HG02973 (cell line): ENCODE measurements around the gene LTN1.

Source experiments
- ATAC-seq: cut with Tn5 transposase; IDR thresholded peaks from one replicate; pipeline ENCODE4 v1.9.1; 2021; ENCODE audit warnings: moderate library complexity; ENCODE audit not compliant: unreplicated experiment

Gene LTN1

GRCh38 chr21:28885853-28886177 lies 106.9 kb downstream of the LTN1 start:
- ATAC-seq, result no peak

GRCh38 chr21:28884976-28885852 lies 107.5 kb downstream of the LTN1 start:
- ATAC-seq, result peak; percentile 95

- no peak for ATAC-seq
Measured at GRCh38 chr21:28884481-28884880, 108.2 kb downstream of the LTN1 start.

GRCh38 chr21:28883931-28884330 lies 108.7 kb downstream of the LTN1 start:
- ATAC-seq, result no peak

- ATAC-seq, result no peak
Measured at GRCh38 chr21:28882345-28882744, 110.3 kb downstream of the LTN1 start.
